A673 (cell line): Measurements from ENCODE around the gene EIF2AK2.

Experiments
- CTCF ChIP-seq: fragments of 300-800, 200-600 bp; sonication (generic); conservative IDR thresholded peaks from 2 replicates; pipeline ENCODE4 v1.5.1; 2017; ENCODE audit warnings: low read depth, mild to moderate bottlenecking, antibody characterized with exemption, low read length, moderate library complexity, mixed read lengths
- EZH2 ChIP-seq: fragments of 200-600 bp; sonication (generic); IDR thresholded peaks from 2 replicates; pipeline ENCODE4 v1.6.1; 2017; ENCODE audit warnings: borderline replicate concordance, low read depth, mild to moderate bottlenecking, mixed read lengths, antibody characterized with exemption, low read length; ENCODE audit not compliant: poor library complexity, severe bottlenecking

GRCh38 chr2:37167636-37168180 is 10.9 kb upstream of the EIF2AK2 start:
- TF ChIP-seq CTCF, result no peak
- TF ChIP-seq EZH2, result no peak
